NCI-H446 treated with DMSO at 0.1 percent for 48 hours (cell line): Measurements from ENCODE around the gene NF1.
"Not testable (repeated sequence)": the region's sequence is repeated elsewhere in the genome, so short reads cannot be mapped to it uniquely, and the experiment has no call there.

Experiments
- DNase-seq: peaks from one replicate; lab custom pipeline; 2025; lab: John Stamatoyannopoulos, UW

The NF1 gene

DNA sequence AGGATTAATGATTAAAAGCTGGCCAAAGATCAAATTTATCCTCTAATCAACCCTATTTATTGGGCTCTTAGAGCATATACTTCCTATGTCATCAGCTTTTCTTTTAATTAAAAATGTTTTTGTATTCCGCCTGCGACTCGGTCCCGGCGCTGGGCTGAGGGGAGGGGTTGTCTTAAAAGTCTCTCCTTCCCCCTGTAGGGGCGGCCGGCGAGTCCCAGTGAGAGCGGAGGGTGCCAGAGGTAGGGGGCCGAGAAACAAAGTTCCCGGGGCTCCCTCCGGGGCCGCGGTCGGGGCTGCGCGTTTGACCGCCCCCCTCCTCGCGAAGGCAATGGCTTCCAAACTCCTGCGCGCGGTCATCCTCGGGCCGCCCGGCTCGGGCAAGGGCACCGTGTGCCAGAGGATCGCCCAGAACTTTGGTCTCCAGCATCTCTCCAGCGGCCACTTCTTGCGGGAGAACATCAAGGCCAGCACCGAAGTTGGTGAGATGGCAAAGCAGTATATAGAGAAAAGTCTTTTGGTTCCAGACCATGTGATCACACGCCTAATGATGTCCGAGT is 250.5 kb downstream of the NF1 start:
- not testable (repeated sequence) for DNase-seq

DNA sequence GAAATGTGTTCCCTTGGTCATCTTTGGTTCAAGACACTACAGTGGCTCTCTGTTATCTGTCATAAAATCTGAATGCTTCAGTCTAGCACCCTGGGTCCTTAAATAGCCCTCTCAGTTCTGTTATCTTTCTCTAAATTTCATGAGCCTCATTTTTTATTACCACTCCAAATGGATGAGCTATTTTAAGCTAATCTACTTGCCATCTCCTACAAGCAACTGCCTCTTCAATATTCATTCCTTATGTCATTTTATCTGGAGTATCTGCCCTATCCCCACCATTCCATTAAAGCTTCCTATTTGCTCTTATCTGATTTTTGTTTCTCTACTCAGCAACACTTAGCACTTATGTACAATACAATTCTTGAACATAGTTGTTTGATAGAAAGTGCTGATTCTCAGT is 254.7 kb downstream of the NF1 start:
- no peak for DNase-seq

DNA sequence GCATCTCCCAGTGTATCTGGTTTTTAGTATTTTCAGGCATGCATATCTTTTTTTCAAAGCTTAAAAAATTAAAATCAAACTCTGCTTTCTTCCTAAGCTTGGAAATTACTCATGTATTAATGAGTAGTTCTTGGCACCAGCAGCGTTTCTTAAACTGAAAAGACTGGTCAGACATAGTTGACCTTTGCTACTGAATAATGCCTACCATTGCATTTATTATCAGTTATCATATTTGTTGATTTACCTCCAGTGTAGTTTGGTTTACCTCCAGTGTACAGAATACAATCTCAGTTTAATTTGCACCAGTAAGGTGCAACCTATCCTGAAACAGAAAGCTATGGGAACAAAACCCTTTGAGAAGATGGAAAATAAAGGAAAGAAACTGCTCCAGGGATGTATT is 261.2 kb downstream of the NF1 start:
- DNase-seq: no peak

DNA sequence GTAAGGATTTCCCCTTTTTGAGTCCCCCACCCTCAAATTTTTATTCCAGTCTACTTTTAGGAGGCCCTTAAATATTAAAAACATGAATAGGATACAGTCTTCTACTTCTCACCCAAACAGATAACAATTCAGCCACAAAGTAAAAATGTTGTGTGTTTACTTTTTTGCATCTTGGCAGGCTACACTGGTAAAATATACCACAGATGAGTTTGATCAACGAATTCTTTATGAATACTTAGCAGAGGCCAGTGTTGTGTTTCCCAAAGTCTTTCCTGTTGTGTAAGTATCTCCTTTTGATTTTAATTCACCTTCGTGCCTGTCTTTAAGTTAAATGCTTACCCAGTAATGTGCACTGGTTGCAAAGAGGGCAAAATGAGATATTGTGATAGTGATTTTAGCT is 262.3 kb downstream of the NF1 start:
- no peak for DNase-seq

DNA sequence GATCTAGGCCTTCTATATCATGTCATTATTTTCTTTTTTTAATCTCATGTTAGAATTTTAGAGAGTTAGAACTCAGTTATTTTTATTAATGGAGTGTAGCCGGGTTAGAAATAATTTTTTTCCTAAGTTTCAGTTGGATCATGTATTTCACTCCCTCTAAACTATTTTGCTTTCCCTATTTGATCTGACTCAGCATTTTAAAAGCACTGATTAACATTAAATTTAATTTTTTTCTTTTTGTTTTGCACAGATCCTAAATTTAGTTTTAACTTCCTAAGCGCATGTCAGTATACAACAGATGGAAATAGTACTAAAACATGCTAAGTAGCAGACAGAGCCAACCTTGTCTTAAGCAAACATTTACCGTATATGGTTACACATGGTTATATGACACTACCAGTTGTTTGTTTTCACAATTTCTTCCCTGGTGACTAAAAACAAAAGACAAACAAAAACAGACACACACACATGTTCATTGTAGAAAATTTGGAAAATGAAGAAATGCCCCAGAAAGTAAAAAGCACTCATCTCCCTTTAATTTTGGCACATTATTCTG is 263.1 kb downstream of the NF1 start:
- no peak for DNase-seq

DNA sequence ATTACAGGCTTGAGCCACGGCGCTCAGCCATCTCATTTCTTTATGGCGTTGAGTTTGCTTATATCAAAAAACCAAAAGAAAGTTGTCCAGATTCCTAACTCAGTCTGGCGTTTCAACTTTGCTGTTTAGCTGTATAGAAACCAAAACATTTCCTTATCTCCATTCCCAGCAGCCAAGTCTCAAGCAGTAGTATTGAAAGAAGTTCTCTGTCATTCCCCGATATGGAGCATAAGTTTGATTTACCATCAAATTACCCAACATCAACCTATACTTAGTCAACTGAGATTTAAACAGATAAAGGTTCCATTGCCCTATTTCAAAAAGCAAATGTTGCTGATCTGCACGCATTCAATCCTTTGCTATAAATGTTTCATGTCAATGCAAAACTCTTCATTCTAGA is 269.2 kb downstream of the NF1 start:
- DNase-seq: no peak

DNA sequence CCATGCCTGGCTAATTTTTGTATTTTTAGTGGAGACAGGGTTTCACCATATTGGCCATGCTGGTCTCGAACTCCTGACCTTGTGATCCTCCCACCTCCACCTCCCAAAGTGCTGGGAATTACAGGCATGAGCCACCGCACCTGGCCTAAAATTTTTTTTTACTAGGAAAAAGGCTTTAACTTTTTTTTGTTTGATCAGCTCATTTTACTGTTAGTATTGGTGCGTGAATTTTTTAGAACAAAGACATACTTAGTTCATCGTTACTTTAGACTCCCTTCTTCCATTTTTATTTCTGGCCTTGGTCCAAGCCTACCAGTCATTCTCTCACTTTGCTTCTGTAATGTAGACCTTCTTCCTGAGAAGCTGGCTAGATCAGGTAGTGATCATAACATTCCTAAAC is 271.3 kb downstream of the NF1 start:
- no peak for DNase-seq

DNA sequence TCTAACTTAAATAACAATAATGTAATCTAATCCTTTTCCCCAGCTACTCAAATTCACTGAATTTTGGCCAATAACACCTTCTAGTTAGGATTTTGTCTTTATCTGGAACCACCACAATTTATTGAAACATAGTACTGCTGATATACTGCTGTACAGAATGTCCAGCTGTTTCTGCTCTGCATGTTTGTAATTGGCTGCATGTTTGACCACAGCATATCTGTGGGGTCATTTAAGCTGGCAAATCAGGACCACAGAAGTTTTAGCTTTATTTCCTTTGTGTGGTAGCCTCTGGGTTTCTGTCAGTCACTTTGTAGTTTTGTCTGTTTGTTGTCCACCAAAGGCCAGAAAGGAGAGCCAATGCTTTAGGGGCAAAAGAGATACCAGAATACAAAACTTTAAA is 274.5 kb downstream of the NF1 start:
- DNase-seq: no peak

DNA sequence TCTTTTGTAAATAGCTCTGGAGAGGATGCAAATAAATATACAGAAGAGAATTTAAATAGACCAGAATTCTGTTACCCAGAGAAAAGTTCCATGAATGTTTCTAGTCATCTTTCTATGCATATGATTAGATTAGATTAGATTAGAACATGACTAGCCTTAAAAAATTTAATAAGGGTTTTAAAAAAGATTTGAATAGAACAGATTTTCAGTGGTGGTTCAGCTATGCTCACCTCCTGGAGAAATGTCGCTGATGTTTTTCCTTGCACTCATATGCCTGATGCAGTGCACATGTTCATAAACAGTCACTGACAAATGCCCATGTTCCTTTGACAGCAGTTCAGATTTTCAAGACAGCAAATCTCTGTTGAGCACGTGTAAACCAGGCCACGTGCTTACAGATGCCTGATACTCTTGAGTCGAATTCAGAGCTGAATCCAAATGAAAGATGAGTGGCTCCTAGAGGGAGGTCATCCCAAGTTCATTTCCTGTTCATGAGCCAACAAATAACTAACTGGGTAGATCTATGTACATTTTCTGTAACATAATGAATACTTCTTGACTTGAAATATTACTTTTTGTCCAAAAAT is 276.8 kb downstream of the NF1 start:
- DNase-seq: no peak

DNA sequence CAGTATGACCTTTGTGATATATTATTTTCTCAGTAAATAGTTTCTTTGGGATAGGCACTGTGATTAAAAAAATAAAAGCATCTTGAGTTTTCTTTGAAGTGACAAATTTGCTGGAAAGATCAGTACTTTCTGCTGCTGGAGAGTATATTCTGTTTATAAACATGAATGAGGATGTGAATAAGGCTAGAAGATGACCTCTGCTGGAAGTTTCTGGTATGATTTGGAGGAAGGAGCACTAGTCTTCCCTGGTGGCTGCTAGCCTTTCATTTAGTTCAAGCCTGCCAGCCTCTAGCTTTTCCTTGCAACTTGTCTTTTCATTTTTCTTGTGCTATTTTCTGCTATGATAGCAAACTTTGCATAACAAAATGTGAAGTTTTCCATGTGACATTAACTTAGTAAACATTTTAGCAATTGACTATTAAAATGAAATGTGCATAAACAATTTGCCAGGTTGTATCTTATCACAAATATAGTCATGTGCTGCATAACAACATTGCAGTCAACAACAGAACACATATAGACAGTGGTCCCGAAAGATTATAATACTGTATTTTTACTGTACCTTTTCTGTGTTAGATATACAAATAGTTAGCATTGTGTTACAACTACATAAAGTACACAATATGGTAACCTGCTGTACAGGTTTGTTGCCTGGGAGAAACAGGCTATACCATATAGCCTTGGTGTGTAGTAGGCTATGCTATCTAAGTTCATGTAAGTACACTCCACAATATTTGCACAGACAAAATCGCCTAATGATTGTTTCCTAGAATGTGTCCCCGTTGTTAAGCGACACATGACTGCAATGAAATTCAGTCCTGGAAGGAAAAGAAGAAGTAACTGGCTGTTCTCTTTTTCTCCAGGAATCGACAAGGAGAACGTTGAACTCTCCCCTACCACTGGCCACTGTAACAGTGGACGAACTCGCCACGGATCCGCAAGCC is 278.6 kb downstream of the NF1 start:
- peak; percentile 13 for DNase-seq

DNA sequence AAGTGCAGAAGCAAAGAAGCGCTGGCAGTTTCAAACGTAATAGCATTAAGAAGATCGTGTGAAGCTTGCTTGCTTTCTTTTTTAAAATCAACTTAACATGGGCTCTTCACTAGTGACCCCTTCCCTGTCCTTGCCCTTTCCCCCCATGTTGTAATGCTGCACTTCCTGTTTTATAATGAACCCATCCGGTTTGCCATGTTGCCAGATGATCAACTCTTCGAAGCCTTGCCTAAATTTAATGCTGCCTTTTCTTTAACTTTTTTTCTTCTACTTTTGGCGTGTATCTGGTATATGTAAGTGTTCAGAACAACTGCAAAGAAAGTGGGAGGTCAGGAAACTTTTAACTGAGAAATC is 279.3 kb downstream of the NF1 start:
- no peak for DNase-seq

DNA sequence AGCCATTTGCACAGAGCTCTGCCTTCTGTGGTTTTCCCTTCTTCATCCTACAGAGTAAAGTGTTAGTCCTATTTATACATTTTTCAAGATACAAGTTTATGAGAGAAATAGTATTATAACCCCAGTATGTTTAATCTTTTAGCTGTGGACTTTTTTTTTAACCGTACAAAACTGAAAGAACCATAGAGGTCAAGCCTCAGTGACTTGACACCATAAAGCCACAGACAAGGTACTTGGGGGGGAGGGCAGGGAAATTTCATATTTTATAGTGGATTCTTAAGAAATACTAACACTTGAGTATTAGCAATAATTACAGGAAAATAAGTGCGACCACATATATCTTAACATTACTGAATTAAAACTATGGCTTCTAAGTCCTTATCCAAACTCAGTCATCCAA is 279.7 kb downstream of the NF1 start:
- DNase-seq: no peak

DNA sequence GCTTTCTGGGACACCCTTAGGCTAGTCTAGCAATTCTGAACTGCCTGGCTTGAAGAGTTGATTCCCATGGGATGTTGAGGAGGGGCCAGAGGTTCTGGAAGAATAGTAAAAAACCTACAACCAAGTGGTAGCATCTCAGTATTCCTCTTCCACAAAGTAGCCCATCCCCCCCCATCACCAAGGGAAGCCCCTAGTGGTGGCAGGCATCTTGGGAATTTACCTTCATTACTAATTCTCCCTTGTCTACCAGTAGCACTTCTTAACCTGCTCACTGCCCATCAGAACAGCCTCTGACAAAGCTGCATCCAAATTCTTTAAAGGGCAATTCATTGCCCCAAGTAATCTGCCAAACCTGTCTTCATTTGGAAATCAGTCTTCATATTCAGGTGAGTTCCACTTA is 283.9 kb downstream of the NF1 start:
- no peak for DNase-seq

DNA sequence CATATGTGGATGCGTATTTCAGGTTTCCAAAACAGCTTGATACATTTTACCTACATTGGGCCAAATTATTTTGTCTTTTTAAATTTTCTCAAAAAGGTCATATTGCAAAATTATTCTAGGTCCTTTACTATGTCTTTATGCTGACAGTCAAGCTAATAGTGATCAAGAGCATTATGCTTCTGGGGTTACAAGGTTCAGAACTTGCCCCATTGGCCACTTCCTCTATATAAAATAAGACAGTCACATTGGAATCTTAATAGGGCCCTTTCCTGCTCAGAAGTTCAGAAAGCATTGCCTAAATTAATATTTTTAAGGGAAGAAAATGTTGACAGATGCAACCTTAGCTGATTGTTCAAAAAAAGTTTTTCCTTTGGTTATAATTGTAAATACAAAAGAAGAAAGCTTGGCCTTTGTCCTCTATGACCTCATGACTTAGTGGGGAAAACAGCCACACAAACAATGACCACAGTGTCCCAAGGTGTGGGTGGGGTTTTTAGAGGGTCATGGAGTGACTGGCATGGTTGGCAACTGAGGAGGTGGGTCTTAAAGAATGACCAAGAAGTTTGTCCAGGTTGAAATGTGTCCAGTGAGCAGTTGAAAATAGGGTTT is 284.9 kb downstream of the NF1 start:
- DNase-seq: no peak

DNA sequence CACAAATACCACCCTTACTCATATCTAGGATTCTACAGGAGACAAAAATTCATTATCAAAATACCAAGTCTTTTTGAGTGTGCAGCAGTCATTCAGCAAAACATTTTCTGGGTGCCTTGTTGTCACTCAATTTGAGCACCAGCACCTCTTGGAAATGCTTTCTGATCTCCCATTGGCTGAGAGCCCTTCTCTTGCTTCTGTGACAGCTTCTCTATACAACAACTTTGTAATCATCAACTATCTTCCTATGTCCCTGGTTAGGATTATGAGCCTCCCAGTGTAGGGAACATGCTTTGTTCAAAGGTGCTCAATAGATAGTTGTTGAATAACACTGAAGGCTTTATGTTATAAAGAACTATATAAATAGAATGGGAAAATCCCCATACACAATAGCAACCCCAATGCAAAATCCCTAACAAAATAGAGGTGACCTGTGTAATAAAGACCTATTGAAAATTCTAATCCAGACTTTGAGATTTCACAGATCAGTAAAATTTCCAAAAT is 286.4 kb downstream of the NF1 start:
- no peak for DNase-seq

DNA sequence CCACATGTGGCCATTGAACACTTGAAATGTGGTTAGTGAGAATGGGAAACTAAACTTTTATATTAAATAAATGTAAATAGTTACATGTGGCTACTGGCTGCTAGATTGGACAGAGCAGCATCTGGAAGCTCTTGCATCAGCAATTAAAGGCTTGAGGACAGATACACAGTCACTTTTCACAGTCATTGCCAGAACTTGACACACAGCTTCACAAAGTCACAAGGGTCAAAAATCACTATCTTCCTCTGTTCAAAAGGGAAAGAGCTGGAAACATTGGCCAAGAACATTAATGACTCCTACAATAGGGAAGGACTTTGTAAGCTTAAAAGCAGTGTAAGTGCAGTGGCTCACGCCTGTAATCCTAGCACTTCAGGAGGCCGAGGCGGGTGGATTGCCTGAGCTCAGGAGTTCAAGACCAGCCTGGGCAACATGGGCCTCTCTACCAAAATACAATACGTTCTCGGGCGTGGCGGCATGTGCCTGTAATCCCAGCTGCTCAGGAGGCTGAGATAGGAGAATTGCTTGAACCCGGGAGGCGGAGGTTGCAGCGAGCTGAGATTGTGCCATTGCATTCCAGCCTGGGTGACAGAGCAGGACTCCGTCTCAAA is 288.0 kb downstream of the NF1 start:
- DNase-seq: not testable (repeated sequence)

DNA sequence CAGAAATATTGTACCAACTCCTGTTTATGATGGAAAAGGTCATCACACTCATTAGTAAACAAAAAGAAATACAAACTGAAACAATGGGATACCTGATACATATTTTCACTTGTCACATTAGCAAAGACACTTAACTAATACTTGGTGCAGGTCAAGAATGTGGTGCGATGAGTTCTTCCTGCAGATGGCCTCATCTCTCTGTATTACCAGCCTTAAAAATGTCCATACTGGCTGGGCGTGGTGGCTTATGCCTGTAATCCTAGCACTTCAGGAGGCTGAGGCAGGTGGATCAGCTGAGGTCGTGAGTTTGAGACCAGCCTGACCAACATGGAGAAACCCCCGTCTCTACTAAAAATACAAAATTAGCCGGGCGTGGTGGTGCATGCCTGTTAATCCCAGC is 288.7 kb downstream of the NF1 start:
- DNase-seq: not testable (repeated sequence)

DNA sequence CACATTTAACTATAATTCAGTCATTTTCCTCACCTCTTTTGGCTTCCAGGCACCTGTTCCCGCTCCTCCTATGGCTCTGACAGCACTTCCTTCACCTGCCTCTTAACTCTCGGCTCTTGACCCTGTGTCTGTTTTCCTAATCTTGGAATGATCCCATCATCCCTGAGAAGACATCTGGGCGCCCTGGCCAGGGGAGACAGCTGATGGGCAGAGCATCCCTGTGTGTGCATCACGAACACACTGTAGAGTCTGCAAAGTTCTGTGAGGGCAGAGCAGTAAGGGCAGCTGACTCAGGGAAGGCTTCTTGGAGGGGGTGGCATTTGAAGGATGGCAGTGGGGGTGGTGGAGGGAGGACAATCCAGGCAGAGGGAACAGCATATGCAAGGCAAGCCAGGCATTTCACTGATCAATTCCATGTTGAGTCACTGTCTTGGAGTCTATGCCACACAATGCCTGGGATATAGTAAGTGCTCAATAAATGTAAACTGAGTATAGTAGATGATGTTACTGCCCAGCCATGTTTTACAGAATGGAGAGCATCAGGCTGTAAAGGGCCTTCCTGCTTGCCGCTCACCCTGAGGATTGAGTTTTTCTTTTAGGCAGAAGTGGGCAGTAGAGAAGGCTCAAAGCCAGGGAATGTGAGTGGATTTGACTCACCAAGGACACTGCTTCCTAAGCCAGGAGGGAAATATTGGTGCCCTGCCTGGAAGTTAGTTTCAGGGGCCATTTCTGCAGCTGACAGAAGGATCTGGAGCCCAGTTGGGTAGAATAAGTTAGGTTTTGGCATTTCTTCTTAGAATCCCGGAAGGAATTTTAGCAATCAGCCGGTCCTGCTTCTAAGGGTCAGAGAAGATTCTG is 290.9 kb downstream of the NF1 start:
- no peak for DNase-seq

DNA sequence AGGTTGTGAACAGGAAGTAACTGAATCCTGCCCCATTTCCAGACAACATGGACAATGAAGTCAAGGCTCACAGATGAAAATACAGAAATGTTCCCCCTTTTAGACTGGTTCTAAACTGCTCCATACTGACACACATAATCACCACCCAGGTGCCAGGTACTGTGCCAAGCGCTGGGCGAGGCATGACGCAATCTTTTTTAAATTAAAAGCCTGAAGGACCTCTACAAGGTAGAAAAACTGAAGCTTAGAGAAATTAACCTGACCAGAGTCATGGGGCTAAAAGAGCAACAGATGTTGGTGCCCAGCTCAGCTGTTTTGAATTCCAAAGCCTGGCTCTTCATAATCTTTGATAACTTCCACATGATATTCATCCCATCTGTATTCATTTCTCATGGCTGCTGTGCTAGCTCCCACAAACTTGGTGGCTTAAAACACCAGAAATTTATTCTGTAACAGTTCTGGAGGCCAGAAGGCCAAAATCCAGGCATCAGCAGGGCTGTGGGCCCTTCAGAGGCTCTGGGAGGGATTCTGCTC is 291.8 kb downstream of the NF1 start:
- DNase-seq: no peak

DNA sequence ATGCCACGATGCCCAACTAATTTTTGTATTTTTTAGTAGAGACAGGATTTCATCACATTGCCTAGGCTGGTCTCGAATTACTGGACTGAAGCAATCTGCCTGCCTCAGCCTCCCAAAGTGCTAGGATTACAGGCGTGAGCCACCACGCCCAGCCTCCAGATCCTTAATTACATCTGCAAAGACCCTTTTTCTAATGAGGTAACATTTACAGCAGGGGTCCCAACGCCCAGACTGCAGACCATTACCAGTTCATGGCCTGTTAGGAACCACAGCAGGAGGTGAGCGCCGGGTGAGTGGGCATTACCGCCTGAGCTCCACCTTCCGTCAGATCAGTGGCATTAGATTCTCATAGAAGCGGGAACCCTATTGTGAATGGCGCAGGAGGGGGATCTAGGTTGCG is 292.7 kb downstream of the NF1 start:
- DNase-seq: no peak

DNA sequence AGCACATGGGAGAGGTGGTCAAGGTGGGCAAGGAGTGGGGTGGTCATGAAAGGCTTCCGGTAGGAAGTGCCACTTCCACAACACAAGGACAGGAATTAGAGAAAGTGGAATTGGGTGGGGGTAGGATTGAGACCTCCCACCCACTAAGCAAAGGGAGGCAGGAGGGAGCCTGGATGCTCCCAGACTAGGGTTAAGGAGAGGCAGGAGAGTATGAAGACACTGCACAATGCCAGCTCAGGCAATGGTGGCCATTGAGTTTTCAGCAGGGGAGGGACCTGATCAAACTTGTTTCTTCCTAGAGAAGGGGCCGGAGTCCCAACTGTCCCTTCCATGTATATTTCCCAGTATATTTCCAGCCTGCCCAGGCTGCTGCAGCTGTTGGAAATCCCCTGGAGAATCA is 293.6 kb downstream of the NF1 start:
- DNase-seq: no peak
